ENCODE data around the gene STRADB. TPM values are rescaled to one million over a fixed set of nuclear protein-coding genes. Genes with fewer than 3 reads are reported as not detected.

The STRADB gene
- total RNA-seq, 4 donors from 2014 or later, result 4.3 to 4.9 (median 4.7) TPM

GRCh38 chr2:201517094-201517493 lies 65.6 kb downstream of the STRADB start:
- TF ChIP-seq CTCF (IDR thresholded peaks at IDR 0.05) (no peak), POLR2A (IDR thresholded peaks at IDR 0.05) (no peak)
- H3K4me3 ChIP-seq (ENCODE audit: low read depth, poor library complexity, severe bottlenecking), result no peak overlapping the region
- WGBS, 2 donors, result 43 to 53% methylated on average over 4 of the region's 4 CpGs
- DNase-seq (ENCODE audit: low spot score in 2 of 2), result no peak
- intact Hi-C loops (cut with DNase I; ENCODE audit: low total_unique reads), result no loop called here

- no peak overlapping the region for H3K4me3 ChIP-seq (ENCODE audit: low read depth, poor library complexity, severe bottlenecking)
- intact Hi-C loops (cut with DNase I; ENCODE audit: low total_unique reads), result no loop called here
- 97% methylated on average over 2 of the region's 2 CpGs for WGBS, 2 donors
- TF ChIP-seq POLR2A (IDR thresholded peaks at IDR 0.05), result no peak
- no peak for DNase-seq (ENCODE audit: low spot score in 2 of 2)
These were observed 68.7 kb downstream of the STRADB start for GRCh38 chr2:201520201-201520600.

- 86 to 93% methylated on average over 5 of the region's 5 CpGs for WGBS, 2 donors
- H3K4me3 ChIP-seq (ENCODE audit: low read depth, poor library complexity, severe bottlenecking), result no peak overlapping the region
- intact Hi-C loops (cut with DNase I; ENCODE audit: low total_unique reads), result no loop called here
- DNase-seq (ENCODE audit: low spot score in 2 of 2), result no peak
- no peak for TF ChIP-seq POLR2A (IDR thresholded peaks at IDR 0.05)
- no peak for TF ChIP-seq CTCF (IDR thresholded peaks at IDR 0.05)
These were observed 71.4 kb downstream of the STRADB start for GRCh38 chr2:201522965-201523364.

- intact Hi-C loops (cut with DNase I; ENCODE audit: low total_unique reads), result no loop called here
- DNase-seq (ENCODE audit: low spot score in 2 of 2), result no peak
- H3K4me3 ChIP-seq (ENCODE audit: low read depth, poor library complexity, severe bottlenecking), result no peak overlapping the region
- TF ChIP-seq POLR2A (IDR thresholded peaks at IDR 0.05) (no peak), CTCF (IDR thresholded peaks at IDR 0.05) (no peak)
- WGBS, 2 donors, result 0% methylated on average over 1 of the region's 1 CpG
These were observed 72.0 kb downstream of the STRADB start for GRCh38 chr2:201523506-201523905.

Other genes with a start within 250 kb of the STRADB start
- gene CASP8, start 191.2 kb upstream of the STRADB start, total RNA-seq, result 10 to 100 TPM; 10.9 to 26.4 (median 18.5) TPM
- gene FLACC1, start 94.4 kb upstream of the STRADB start, total RNA-seq, result under 1 TPM in 3 of 4 donors, not detected in 1; 0.42 to 0.69 (median 0.59) TPM
- gene TRAK2, start 282 bp upstream of the STRADB start, total RNA-seq, result 10 to 100 TPM; 12.4 to 21.8 (median 18.1) TPM
- 10 to 100 TPM; 39.1 to 69.4 (median 47.9) TPM for gene TMEM237, start 191.8 kb downstream of the STRADB start, total RNA-seq
- gene MPP4, start 246.9 kb downstream of the STRADB start, total RNA-seq, result under 1 TPM in 1 of 4 donors, not detected in 3; 0.58 TPM